ENCODE data around the gene DNAJC1.

DNA sequence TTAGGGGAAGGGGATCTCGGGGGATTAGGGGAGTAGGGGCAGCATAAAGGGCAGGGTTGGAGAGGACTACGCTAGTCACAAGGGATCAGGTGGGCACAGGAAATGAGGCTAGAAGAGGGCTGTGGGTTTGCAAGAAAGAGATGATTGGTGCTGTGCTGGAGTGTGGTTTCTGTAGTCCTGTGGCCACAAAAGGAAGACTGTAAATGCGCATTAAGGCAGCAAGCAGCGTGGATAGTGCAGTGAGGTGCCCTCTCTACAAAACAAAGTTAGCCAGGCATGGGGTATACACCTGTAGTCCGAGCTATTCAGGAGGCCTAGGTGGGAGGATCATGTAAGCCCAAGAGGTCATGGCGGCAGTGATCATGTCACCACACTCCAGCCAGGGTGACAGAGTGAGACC is 257.4 kb downstream of the DNAJC1 start:
- TF ChIP-seq POLR2A (IDR thresholded peaks at IDR 0.05; ENCODE audit: low read depth, low read length): no peak
- no peak for TF ChIP-seq TAF1 (IDR thresholded peaks at IDR 0.05; ENCODE audit: borderline replicate concordance, low read depth, low read length)

All from GM12892 (cell line).